Posterior cingulate gyrus (tissue), 11 donors: ENCODE measurements around the gene LMBRD2.
"Not testable (repeated sequence)": the region's sequence is repeated elsewhere in the genome, so short reads cannot be mapped to it uniquely, and the experiment has no call there.

ENCODE experiments used
- DNase-seq, 10 donors: peaks; one replicate each; pipeline versions ENCODE4 v3.0.0 to v3.0.0-alpha.2; 2020 to 2021; ENCODE audit warnings: mixed read lengths in 3 of 10
- intact Hi-C: fragments of 100-400 bp; cut with DNase I; formaldehyde crosslinking; loops from one replicate; pipeline ENCODE4 v1.15.1; 2023

Gene LMBRD2

GRCh38 chr5:36164461-36164860 lies 12.8 kb upstream of the LMBRD2 start:
- DNase-seq, result no peak
- intact Hi-C loops, result no loop called here

- intact Hi-C loops, result no loop called here
- peak in 5 of 10 donors; percentile 23 to 84 (median 33) for DNase-seq
Measured at GRCh38 chr5:36162810-36163486, 11.3 kb upstream of the LMBRD2 start.

- DNase-seq, result no peak
- intact Hi-C loops, result no loop called here
Measured at GRCh38 chr5:36161361-36161760, 9.7 kb upstream of the LMBRD2 start.

GRCh38 chr5:36160617-36161016 lies 8.9 kb upstream of the LMBRD2 start:
- no peak for DNase-seq
- intact Hi-C loops, result no loop called here

- intact Hi-C loops, result no loop called here
- no peak for DNase-seq
Measured at GRCh38 chr5:36158144-36158543, 6.5 kb upstream of the LMBRD2 start.

- intact Hi-C loops, result no loop called here
- DNase-seq, result no peak
Measured at GRCh38 chr5:36156619-36157018, 4.9 kb upstream of the LMBRD2 start.

- no peak for DNase-seq
- intact Hi-C loops, result no loop called here
Measured at GRCh38 chr5:36156121-36156601, 4.5 kb upstream of the LMBRD2 start.

GRCh38 chr5:36155291-36155690 lies 3.6 kb upstream of the LMBRD2 start:
- intact Hi-C loops, result no loop called here
- no peak for DNase-seq

- intact Hi-C loops, result loop anchor here (5.0 kb wide), 2 partner anchors 89 to 724 kb away; partner anchors contain the start of genes NADK2 and NIPBL
- DNase-seq, result no peak
Measured at GRCh38 chr5:36153726-36154125, 2.0 kb upstream of the LMBRD2 start.

- DNase-seq, result no peak
- intact Hi-C loops, result loop anchor here (5.0 kb wide), 2 partner anchors 89 to 724 kb away; partner anchors contain the start of genes NADK2 and NIPBL
Measured at GRCh38 chr5:36153298-36153677, 1.6 kb upstream of the LMBRD2 start.

GRCh38 chr5:36152324-36153297 lies 924 bp upstream of the LMBRD2 start:
- DNase-seq, result peak in 2 of 10 donors; percentile 60 to 80
- intact Hi-C loops, result loop anchor here (5.0 kb wide), 2 partner anchors 90 to 725 kb away; partner anchors contain the start of genes NADK2 and NIPBL

GRCh38 chr5:36150676-36151433 lies 832 bp downstream of the LMBRD2 start:
- intact Hi-C loops, result loop anchor here (5.0 kb wide), 2 partner anchors 91 to 726 kb away; partner anchors contain the start of genes NADK2 and NIPBL
- DNase-seq, result peak in 9 of 10 donors; percentile 28 to 96 (median 68)

GRCh38 chr5:36147681-36148080 lies 4.0 kb downstream of the LMBRD2 start:
- intact Hi-C loops, result no loop called here

GRCh38 chr5:36146390-36146789 lies 5.3 kb downstream of the LMBRD2 start:
- intact Hi-C loops, result no loop called here
- no peak for DNase-seq

More at GRCh38 chr5:36147681-36148080, 4.0 kb downstream of the LMBRD2 start:
- no peak for DNase-seq

- no peak for DNase-seq
- intact Hi-C loops, result no loop called here
Measured at GRCh38 chr5:36145311-36145710, 6.4 kb downstream of the LMBRD2 start.

GRCh38 chr5:36138900-36139683 lies 12.6 kb downstream of the LMBRD2 start:
- peak in 1 of 10 donors; percentile 61 for DNase-seq
- intact Hi-C loops, result no loop called here

- intact Hi-C loops, result no loop called here
- no peak for DNase-seq
Measured at GRCh38 chr5:36136581-36136980, 15.1 kb downstream of the LMBRD2 start.

GRCh38 chr5:36135988-36136387 lies 15.7 kb downstream of the LMBRD2 start:
- intact Hi-C loops, result no loop called here
- no peak for DNase-seq

- DNase-seq, intact Hi-C loops: not testable (repeated sequence)
Measured at GRCh38 chr5:36133009-36133408, 18.7 kb downstream of the LMBRD2 start.
